HCT116 (cell line): Measurements from ENCODE around the gene ABCC8. TPM values are rescaled to one million over a fixed set of nuclear protein-coding genes. Genes with fewer than 3 reads are reported as not detected.

Experiments
- ATAC-seq: fragments of 200-7000 bp; cut with Tn5 transposase; 2 replicates; pipeline ENCODE4 v1.9.1; 2020; ENCODE audit warnings: mild to moderate bottlenecking, moderate library complexity
- BruUV-seq: library from RNA; stranded (reverse); fragments of 400-500 nt; replicated peaks from 2 replicates; lab custom pipeline; 2021; lab: Mats Ljungman, UMichigan
- CTCF ChIA-PET: fragments of 300-600 bp; sonication (Branson Sonifier 250); formaldehyde crosslinking; loops from one replicate; lab custom pipeline; 2021; ENCODE audit warnings: antibody characterized with exemption; lab: Charles Lee
- POLR2A ChIA-PET: fragments of 300-600, 350-600 bp; sonication (Branson Sonifier 250); formaldehyde crosslinking; loops from one replicate; lab custom pipeline; 2021; ENCODE audit warnings: antibody characterized with exemption; lab: Charles Lee
- RAD21 ChIA-PET, 2 experiments: fragments of 300-600 bp; sonication (Branson Sonifier 250); formaldehyde crosslinking; loops; one replicate each; lab custom pipeline; 2023; ENCODE audit warnings: low total read pairs in 2 of 2; ENCODE audit not compliant: uncharacterized antibody in 2 of 2, unreplicated experiment in 2 of 2, low non-redundant PET in 1 of 2; lab: Charles Lee
- DNase-seq: peaks from one replicate; pipeline ENCODE4 v3.0.0-alpha.2; 2010; ENCODE audit warnings: low read depth, low spot score
- H2AFZ ChIP-seq: fragments of 200-600 bp; shearing (Covaris generic), sonication (generic); 2 replicates; pipeline ENCODE4 v1.6.1; 2017; ENCODE audit warnings: low read depth, mixed run types, mixed read lengths, antibody characterized with exemption, low read length; ENCODE audit not compliant: poor library complexity, severe bottlenecking
- H3K27ac ChIP-seq: 2 replicates; pipeline ENCODE4 v1.5.1; 2012; ENCODE audit warnings: low read depth, low read length
- H3K27me3 ChIP-seq: fragments of 200-600 bp; sonication (generic); 2 replicates; pipeline ENCODE4 v1.6.1; 2016; ENCODE audit warnings: mixed run types, low read length, mixed read lengths; ENCODE audit not compliant: insufficient read depth
- H3K36me3 ChIP-seq, 2 experiments: fragments of 200-500 bp in 1 of 2; fragments of 200-600 bp in 1 of 2; sonication (Bioruptor generic) in 1 of 2; sonication (generic) in 1 of 2; 2 replicates each; pipeline versions ENCODE4 v1.5.1 to v1.6.1; 2014 to 2016; ENCODE audit warnings: low read length in 2 of 2, inconsistent platforms in 1 of 2, mixed read lengths in 1 of 2, mixed run types in 1 of 2; ENCODE audit not compliant: insufficient read depth in 2 of 2, control insufficient read depth in 1 of 2
- H3K4me1 ChIP-seq, 2 experiments: fragments of 200-600 bp in 1 of 2; sonication (generic) in 1 of 2; 2 replicates each; pipeline versions ENCODE4 v1.5.1 to v1.6.1; 2012 to 2017; ENCODE audit warnings: low read length in 2 of 2, inconsistent platforms in 1 of 2, mild to moderate bottlenecking in 1 of 2, mixed read lengths in 1 of 2, mixed run types in 1 of 2, moderate library complexity in 1 of 2; ENCODE audit not compliant: insufficient read depth in 2 of 2, control insufficient read depth in 1 of 2
- H3K4me2 ChIP-seq: fragments of 200-600 bp; sonication (generic); 2 replicates; pipeline ENCODE4 v1.6.1; 2017; ENCODE audit warnings: mixed run types, low read length, mixed read lengths
- H3K4me3 ChIP-seq, 2 experiments: fragments of 200-600 bp in 1 of 2; sonication (generic) in 1 of 2; replicated peaks in 1 of 2; 2 replicates each; pipeline ENCODE4 v1.5.1; 2011 to 2016; ENCODE audit warnings: low read length in 2 of 2, control low read depth in 1 of 2, low read depth in 1 of 2, mild to moderate bottlenecking in 1 of 2, mixed read lengths in 1 of 2, mixed run types in 1 of 2
- H3K79me2 ChIP-seq: fragments of 200-600 bp; sonication (generic); 2 replicates; pipeline ENCODE4 v1.6.1; 2017; ENCODE audit warnings: mild to moderate bottlenecking, mixed run types, low read length, moderate library complexity, mixed read lengths; ENCODE audit not compliant: insufficient read depth
- H3K9ac ChIP-seq: fragments of 200-600 bp; sonication (generic); 2 replicates; pipeline ENCODE4 v1.6.1; 2016; ENCODE audit warnings: low read length, mixed read lengths
- H3K9me2 ChIP-seq: fragments of 200-600 bp; sonication (generic), shearing (Covaris generic); 2 replicates; pipeline ENCODE4 v1.6.1; 2017; ENCODE audit warnings: mixed run types, mild to moderate bottlenecking, moderate library complexity; ENCODE audit not compliant: insufficient read depth
- H3K9me3 ChIP-seq, 2 experiments: fragments of 200-500 bp in 1 of 2; fragments of 200-600 bp in 1 of 2; sonication (Bioruptor generic) in 1 of 2; sonication (generic) in 1 of 2; 2 replicates each; pipeline ENCODE4 v1.6.1; 2014 to 2017; ENCODE audit warnings: low read length in 2 of 2, mixed read lengths in 2 of 2, inconsistent platforms in 1 of 2, low read depth in 1 of 2, mild to moderate bottlenecking in 1 of 2, mixed run types in 1 of 2, moderate library complexity in 1 of 2; ENCODE audit not compliant: control insufficient read depth in 1 of 2, insufficient read depth in 1 of 2
- H4K20me1 ChIP-seq: fragments of 200-600 bp; sonication (generic), shearing (Covaris generic); 2 replicates; pipeline ENCODE4 v1.6.1; 2017; ENCODE audit warnings: mixed run types, mild to moderate bottlenecking, moderate library complexity; ENCODE audit not compliant: insufficient read depth
- EGR1 ChIP-seq: IDR thresholded peaks from 2 replicates; pipeline ENCODE4 v1.6.1; 2012; ENCODE audit warnings: low read depth
- MAX ChIP-seq: IDR thresholded peaks from 2 replicates; pipeline ENCODE4 v1.6.1; 2012
- intact Hi-C: fragments of 100-400 bp; cut with micrococcal nuclease; formaldehyde crosslinking; loops from 2 replicates; pipeline ENCODE4 v1.10.0; 2022
- total RNA-seq: library from RNA; stranded (reverse); gene quantifications from one replicate; pipeline ENCODE4 v1.2.1, GENCODE V29; 2021; ENCODE audit not compliant: unreplicated experiment
- TF ChIP-seq, protein P1 (sequence below): IDR thresholded peaks from 2 replicates; pipeline ENCODE4 v1.6.1; 2012; ENCODE audit warnings: low read depth

ABCC8 gene
- total RNA-seq, 1 experiment from 2014 or later, result 0.39 TPM

DNA sequence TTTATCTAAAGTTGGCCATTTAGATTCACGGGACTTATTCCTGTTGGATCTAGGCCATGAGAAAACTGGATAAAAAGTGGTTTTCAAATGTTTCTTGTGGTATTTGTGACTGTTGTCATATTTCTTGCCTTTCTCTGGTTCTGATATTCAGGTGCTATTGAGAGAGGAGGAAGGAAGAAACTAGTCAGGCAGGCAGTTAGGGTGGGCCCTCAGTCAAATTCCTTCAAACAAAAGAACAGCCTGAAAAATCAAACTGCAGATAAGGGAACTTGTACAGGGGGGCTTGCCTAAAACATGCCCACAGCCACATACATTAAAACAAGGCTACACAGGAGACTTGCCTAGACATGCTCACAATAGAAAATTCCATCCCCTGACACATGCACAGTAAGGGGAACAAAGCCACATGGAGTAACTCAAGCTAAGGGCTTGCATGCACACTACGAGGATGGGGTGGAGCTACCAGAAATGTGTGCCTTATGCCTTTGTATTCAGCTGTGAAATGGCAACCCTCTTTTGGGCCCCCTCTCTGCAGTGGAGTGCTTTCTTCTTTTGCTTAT is 106.9 kb downstream of the ABCC8 start:
- H3K4me3 ChIP-seq, result no peak overlapping the region

More for the DNA sequence above, 106.9 kb downstream of the ABCC8 start:
- ChIA-PET CTCF (no interaction called here), POLR2A (no interaction called here), RAD21 (no interaction called here)
- peaks cover 23 to 49% of the 10 kb centered on the region in 2 experiments; a peak in 2 of 4 replicates for H3K9me3 ChIP-seq
- intact Hi-C loops, result no loop called here
- no peak overlapping the region for H3K27ac ChIP-seq
- no peak overlapping the region for H2AFZ ChIP-seq
- H3K4me1 ChIP-seq, result no peaks in the 10 kb centered on the region
- H4K20me1 ChIP-seq, result no peaks in the 10 kb centered on the region
- BruUV-seq, result no TSS peak
- TF ChIP-seq, protein P1, sequence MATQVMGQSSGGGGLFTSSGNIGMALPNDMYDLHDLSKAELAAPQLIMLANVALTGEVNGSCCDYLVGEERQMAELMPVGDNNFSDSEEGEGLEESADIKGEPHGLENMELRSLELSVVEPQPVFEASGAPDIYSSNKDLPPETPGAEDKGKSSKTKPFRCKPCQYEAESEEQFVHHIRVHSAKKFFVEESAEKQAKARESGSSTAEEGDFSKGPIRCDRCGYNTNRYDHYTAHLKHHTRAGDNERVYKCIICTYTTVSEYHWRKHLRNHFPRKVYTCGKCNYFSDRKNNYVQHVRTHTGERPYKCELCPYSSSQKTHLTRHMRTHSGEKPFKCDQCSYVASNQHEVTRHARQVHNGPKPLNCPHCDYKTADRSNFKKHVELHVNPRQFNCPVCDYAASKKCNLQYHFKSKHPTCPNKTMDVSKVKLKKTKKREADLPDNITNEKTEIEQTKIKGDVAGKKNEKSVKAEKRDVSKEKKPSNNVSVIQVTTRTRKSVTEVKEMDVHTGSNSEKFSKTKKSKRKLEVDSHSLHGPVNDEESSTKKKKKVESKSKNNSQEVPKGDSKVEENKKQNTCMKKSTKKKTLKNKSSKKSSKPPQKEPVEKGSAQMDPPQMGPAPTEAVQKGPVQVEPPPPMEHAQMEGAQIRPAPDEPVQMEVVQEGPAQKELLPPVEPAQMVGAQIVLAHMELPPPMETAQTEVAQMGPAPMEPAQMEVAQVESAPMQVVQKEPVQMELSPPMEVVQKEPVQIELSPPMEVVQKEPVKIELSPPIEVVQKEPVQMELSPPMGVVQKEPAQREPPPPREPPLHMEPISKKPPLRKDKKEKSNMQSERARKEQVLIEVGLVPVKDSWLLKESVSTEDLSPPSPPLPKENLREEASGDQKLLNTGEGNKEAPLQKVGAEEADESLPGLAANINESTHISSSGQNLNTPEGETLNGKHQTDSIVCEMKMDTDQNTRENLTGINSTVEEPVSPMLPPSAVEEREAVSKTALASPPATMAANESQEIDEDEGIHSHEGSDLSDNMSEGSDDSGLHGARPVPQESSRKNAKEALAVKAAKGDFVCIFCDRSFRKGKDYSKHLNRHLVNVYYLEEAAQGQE, result no peak
- TF ChIP-seq MAX (no peak), EGR1 (no peak)
- DNase-seq, result no peak
- no peak for ATAC-seq
- no peaks in the 10 kb centered on the region for H3K9me2 ChIP-seq
- H3K36me3 ChIP-seq, result 0 out of 4 replicates have a peak, but pooled peaks cover 0 to 9% of the 10 kb centered on the region in 2 experiments
- no peaks in the 10 kb centered on the region for H3K27me3 ChIP-seq
- no peaks in the 10 kb centered on the region for H3K79me2 ChIP-seq
- no peak overlapping the region for H3K4me2 ChIP-seq
- no peak overlapping the region for H3K9ac ChIP-seq
